ENCODE data around the gene FIG4.

Gene FIG4

GRCh38 chr6:109874086-109874485 lies 183.0 kb downstream of the FIG4 start:
- Histone ChIP-seq H3K4me1 (no peaks in the 10 kb centered on the region), H3K9me3 (no peaks in the 10 kb centered on the region), H3K27ac (no peak overlapping the region), H3K4me3 (no peak overlapping the region), H3K27me3 (no peaks in the 10 kb centered on the region), H3K36me3 (no peaks in the 10 kb centered on the region)
- TF ChIP-seq CTCF (IDR thresholded peaks at IDR 0.05): no peak
- DNase-seq: no peak
- intact Hi-C loops (cut with DNase I; ENCODE audit: low total_unique reads): no loop called here

GRCh38 chr6:109874621-109875020 lies 183.5 kb downstream of the FIG4 start:
- Histone ChIP-seq H3K4me3 (no peak overlapping the region), H3K27ac (no peak overlapping the region), H3K4me1 (no peaks in the 10 kb centered on the region), H3K27me3 (no peaks in the 10 kb centered on the region), H3K9me3 (no peaks in the 10 kb centered on the region), H3K36me3 (no peaks in the 10 kb centered on the region)
- DNase-seq: no peak
- intact Hi-C loops (cut with DNase I; ENCODE audit: low total_unique reads): no loop called here
- TF ChIP-seq CTCF (IDR thresholded peaks at IDR 0.05): no peak
